Lung microvascular endothelial cell (primary cell): ENCODE results near the gene TJAP1. TPM values are rescaled to one million over a fixed set of nuclear protein-coding genes. Genes with fewer than 3 reads are reported as not detected.
A peak's percentile ranks its signal among the peaks of the same experiment; 100 is the strongest.

Experiments used
- DNase-seq, 2 donors: peaks; one replicate each; pipeline versions ENCODE4 v3.0.0 to v3.0.0-alpha.2; 2010; ENCODE audit warnings: low read depth in 2 of 2
- total RNA-seq: library from RNA; depleted of rRNA; stranded (reverse); fragments of >200 nt; gene quantifications from 2 replicates; pipeline ENCODE4 v1.2.1, GENCODE V29; 2014

The TJAP1 gene
- total RNA-seq: 4.6 and 6.5 TPM in 2 replicates

- peak; percentile 82 to 89 for DNase-seq
Observed at GRCh38 chr6:43477235-43478007, at the start of gene TJAP1. Gene TJAP1, plus strand, starts transcription at chr6:43477570. Its CDS starts 21,432 bp downstream, at chr6:43499002.

GRCh38 chr6:43428112-43428570, 49.2 kb upstream of the TJAP1 start:
- no peak for DNase-seq

- DNase-seq: no peak
Observed at GRCh38 chr6:43428874-43429273, 48.5 kb upstream of the TJAP1 start.

GRCh38 chr6:43432009-43432945, 45.1 kb upstream of the TJAP1 start:
- no peak for DNase-seq

- no peak for DNase-seq
Observed at GRCh38 chr6:43433148-43433547, 44.2 kb upstream of the TJAP1 start.

- DNase-seq: no peak
Observed at GRCh38 chr6:43434001-43434840, 43.1 kb upstream of the TJAP1 start.

- no peak for DNase-seq
Observed at GRCh38 chr6:43434943-43435342, 42.4 kb upstream of the TJAP1 start.

- DNase-seq: no peak
Observed at GRCh38 chr6:43435682-43436437, 41.5 kb upstream of the TJAP1 start.

- DNase-seq: peak; percentile 66 to 83
Observed at GRCh38 chr6:43436577-43437282, 40.6 kb upstream of the TJAP1 start.

- DNase-seq: no peak
Observed at GRCh38 chr6:43437700-43438099, 39.7 kb upstream of the TJAP1 start.

- no peak for DNase-seq
Observed at GRCh38 chr6:43442935-43443334, 34.4 kb upstream of the TJAP1 start.

- DNase-seq: no peak
Observed at GRCh38 chr6:43444036-43444435, 33.3 kb upstream of the TJAP1 start.

- DNase-seq: no peak
Observed at GRCh38 chr6:43444582-43444981, 32.8 kb upstream of the TJAP1 start.

GRCh38 chr6:43445576-43445975, 31.8 kb upstream of the TJAP1 start:
- no peak for DNase-seq

GRCh38 chr6:43447604-43448003, 29.8 kb upstream of the TJAP1 start:
- no peak for DNase-seq

GRCh38 chr6:43448916-43449315, 28.5 kb upstream of the TJAP1 start:
- no peak for DNase-seq

- no peak for DNase-seq
Observed at GRCh38 chr6:43450699-43451131, 26.7 kb upstream of the TJAP1 start.

- no peak for DNase-seq
Observed at GRCh38 chr6:43451348-43451747, 26.0 kb upstream of the TJAP1 start.

GRCh38 chr6:43451939-43452338, 25.4 kb upstream of the TJAP1 start:
- DNase-seq: no peak

GRCh38 chr6:43452896-43453295, 24.5 kb upstream of the TJAP1 start:
- no peak for DNase-seq
